ENCODE results near the gene ARPIN. TPM values are rescaled to one million over a fixed set of nuclear protein-coding genes. Genes with fewer than 3 reads are reported as not detected.

ARPIN gene
- total RNA-seq, 1 donor from 2014 or later, result 9.0 TPM

DNA sequence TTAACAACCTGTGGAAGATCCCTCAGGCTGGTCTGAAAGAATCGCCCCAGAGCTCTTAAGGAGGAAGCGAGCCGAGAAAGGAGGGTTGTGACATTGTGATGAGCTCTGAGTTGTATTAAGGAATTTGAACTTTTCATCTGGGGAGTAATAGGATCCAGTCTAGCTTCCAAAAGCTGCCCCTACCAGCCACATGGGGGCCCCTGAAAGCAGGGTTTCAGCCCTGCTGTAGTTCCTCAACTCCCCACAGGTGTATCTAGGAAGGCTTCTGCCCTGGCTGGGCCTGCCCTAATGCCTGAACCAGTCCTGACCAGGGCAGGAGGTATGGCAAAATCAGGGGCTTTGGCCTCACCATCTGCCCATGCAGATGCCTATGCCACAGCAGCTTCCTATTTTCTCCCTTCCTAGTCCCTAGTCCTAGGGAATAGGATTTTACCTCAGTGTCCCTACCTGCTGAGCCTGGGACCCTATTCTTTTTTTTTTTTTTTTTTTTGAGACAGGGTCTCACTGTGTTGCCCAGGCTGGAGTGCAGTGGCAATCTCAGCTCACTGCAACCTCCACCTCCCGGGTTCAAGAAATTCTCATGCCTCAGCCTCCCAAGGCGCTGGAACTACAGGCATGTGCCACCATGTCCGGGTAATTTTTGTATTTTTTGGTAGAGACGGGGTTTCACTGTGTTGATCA is 14.0 kb downstream of the ARPIN start:
- H3K9me3 Mint-ChIP-seq (ENCODE audit: unreplicated experiment), result peaks cover 4% of the 10 kb centered on the region
- H3K27me3 Mint-ChIP-seq (ENCODE audit: unreplicated experiment), result peaks cover 3% of the 10 kb centered on the region
- TF ChIP-seq, protein P1, sequence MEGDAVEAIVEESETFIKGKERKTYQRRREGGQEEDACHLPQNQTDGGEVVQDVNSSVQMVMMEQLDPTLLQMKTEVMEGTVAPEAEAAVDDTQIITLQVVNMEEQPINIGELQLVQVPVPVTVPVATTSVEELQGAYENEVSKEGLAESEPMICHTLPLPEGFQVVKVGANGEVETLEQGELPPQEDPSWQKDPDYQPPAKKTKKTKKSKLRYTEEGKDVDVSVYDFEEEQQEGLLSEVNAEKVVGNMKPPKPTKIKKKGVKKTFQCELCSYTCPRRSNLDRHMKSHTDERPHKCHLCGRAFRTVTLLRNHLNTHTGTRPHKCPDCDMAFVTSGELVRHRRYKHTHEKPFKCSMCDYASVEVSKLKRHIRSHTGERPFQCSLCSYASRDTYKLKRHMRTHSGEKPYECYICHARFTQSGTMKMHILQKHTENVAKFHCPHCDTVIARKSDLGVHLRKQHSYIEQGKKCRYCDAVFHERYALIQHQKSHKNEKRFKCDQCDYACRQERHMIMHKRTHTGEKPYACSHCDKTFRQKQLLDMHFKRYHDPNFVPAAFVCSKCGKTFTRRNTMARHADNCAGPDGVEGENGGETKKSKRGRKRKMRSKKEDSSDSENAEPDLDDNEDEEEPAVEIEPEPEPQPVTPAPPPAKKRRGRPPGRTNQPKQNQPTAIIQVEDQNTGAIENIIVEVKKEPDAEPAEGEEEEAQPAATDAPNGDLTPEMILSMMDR (IDR thresholded peaks at IDR 0.05; ENCODE audit: partially characterized antibody, unreplicated experiment), result no peak
- no peak overlapping the region for H3K4me3 Mint-ChIP-seq (ENCODE audit: unreplicated experiment)
- no peaks in the 10 kb centered on the region for H3K36me3 Mint-ChIP-seq (ENCODE audit: unreplicated experiment)
- no peak overlapping the region for H3K27ac Mint-ChIP-seq (ENCODE audit: unreplicated experiment)
- H3K4me1 Mint-ChIP-seq (ENCODE audit: low read depth, unreplicated experiment), result no peaks in the 10 kb centered on the region
- DNase-seq, result no peak

DNA sequence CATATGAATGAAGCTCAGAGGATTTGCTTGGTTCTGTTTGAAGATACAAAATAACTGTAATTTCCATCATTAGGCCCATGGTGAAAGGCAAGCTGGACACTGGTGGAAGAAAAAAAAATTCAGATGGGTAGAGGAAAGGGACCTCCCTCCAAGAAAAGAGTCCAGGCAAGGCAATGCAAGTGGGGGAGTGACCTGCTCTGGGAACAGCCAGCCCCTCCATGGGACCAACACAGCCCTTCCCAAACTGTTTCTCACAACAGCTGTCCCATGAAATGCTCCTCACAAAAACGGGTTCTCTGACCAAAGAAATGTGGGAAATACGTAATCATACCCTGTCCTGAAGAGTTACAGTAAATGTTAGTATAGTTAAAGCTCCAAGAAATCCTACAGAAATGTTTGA is 14.6 kb downstream of the ARPIN start:
- peaks cover 5% of the 10 kb centered on the region for H3K9me3 Mint-ChIP-seq (ENCODE audit: unreplicated experiment)
- peaks cover 7% of the 10 kb centered on the region for H3K27me3 Mint-ChIP-seq (ENCODE audit: unreplicated experiment)
- H3K36me3 Mint-ChIP-seq (ENCODE audit: unreplicated experiment), result no peaks in the 10 kb centered on the region
- DNase-seq, result no peak
- no peak overlapping the region for H3K27ac Mint-ChIP-seq (ENCODE audit: unreplicated experiment)
- TF ChIP-seq, protein P1 (IDR thresholded peaks at IDR 0.05; ENCODE audit: partially characterized antibody, unreplicated experiment), result no peak
- H3K4me3 Mint-ChIP-seq (ENCODE audit: unreplicated experiment), result no peak overlapping the region
- H3K4me1 Mint-ChIP-seq (ENCODE audit: low read depth, unreplicated experiment), result no peaks in the 10 kb centered on the region

DNA sequence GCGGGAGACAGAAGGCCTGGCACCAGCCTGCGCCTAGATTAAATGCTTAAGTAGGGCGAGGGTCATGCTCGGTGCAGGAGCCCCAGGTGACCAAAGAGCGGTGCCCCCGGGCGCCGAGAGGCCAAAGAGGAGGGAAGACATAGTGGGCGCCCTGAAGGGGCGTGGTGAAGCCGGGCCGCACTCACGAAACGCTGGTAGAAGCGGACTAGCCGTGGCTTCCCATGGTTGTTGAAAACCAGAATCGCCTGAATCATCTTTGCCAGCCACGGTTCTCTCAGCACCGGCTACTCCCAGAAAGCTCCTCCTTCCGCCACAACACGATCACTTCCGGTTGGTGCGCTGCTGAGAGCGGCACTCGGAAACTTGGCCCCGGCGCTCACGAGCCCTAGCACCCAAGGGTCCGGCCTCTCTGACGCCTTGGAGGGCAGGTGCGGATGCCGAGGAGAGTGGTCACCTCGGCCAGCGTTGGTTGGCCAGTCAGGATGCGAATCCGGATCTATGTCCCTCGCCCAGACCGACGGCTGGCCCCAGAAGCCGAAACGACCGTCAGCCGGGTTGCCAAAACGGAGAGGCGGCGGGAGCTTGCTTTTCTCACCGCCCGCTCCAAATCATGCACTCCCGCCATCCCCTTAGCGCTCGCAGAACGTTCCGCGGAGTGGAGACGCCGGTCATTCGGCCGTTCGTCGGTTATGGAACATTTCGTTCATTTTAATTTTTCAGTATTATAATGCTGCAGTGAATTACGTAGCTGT is 18.9 kb downstream of the ARPIN start, which contains the start of gene AP3S2:
Gene AP3S2, minus strand, starts transcription at position 299 of the 752 bp plus-strand sequence. Its CDS starts 45 bp downstream, at position 254.
- Mint-ChIP-seq H3K36me3 (ENCODE audit: unreplicated experiment) (no peaks in the 10 kb centered on the region), H3K9me3 (ENCODE audit: unreplicated experiment) (peaks cover 5% of the 10 kb centered on the region), H3K27me3 (ENCODE audit: unreplicated experiment) (peaks cover 6% of the 10 kb centered on the region), H3K4me3 (ENCODE audit: unreplicated experiment) (peak within 1 kb of the TSS; percentile 97), H3K4me1 (ENCODE audit: low read depth, unreplicated experiment) (peaks cover 2% of the 10 kb centered on the region), H3K27ac (ENCODE audit: unreplicated experiment) (peak within 1 kb of the TSS; percentile 85)
- TF ChIP-seq, protein P1 (IDR thresholded peaks at IDR 0.05; ENCODE audit: partially characterized antibody, unreplicated experiment), result no peak
- peak; percentile 86 for DNase-seq

DNA sequence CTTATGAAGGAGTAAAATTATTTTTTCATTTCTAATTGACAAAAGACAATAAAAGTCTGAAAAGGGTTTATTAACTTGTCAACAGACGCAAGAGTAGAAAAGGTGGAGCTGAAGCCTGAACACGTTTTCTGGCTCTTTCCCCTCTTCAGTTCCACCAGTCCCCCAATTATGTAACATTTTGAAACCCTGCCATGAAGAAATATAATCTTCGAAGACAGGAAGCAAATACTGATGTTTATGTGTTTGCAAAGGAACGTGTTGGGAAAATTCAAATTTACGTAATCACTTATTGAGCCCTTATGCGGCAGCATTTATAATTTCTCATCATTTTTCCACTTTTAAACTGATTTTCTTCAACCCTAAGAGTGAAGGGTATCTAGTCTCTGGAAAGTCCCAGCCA is 19.7 kb downstream of the ARPIN start:
- TF ChIP-seq, protein P1 (IDR thresholded peaks at IDR 0.05; ENCODE audit: partially characterized antibody, unreplicated experiment), result no peak
- Mint-ChIP-seq H3K27ac (ENCODE audit: unreplicated experiment) (no peak overlapping the region), H3K4me1 (ENCODE audit: low read depth, unreplicated experiment) (peaks cover 9% of the 10 kb centered on the region), H3K36me3 (ENCODE audit: unreplicated experiment) (no peaks in the 10 kb centered on the region), H3K4me3 (ENCODE audit: unreplicated experiment) (peak overlapping the region; percentile 97), H3K9me3 (ENCODE audit: unreplicated experiment) (peaks cover 5% of the 10 kb centered on the region), H3K27me3 (ENCODE audit: unreplicated experiment) (peaks cover 6% of the 10 kb centered on the region)
- no peak for DNase-seq

Measured in glutamatergic neuron (in vitro differentiated cells).